Measurements from ENCODE around the gene SPATA12. TPM values are rescaled to one million over a fixed set of nuclear protein-coding genes. Genes with fewer than 3 reads are reported as not detected.

The SPATA12 gene
- total RNA-seq, 1 experiment from 2014 or later = 0.22 TPM

- Histone ChIP-seq H3K4me2 (ENCODE audit: insufficient read depth, insufficient read length, low read length) (no peak overlapping the region), H4K91ac (ENCODE audit: insufficient read length, low read depth, low read length) (no peak overlapping the region)
- peak overlapping the region in 1 of 3 experiments; percentile 0; a peak in 1 of 7 replicates for H3K27ac Mint-ChIP-seq
Measured at GRCh38 chr3:57011022-57011421, 49.4 kb upstream of the SPATA12 start.

More at GRCh38 chr3:57011022-57011421, 49.4 kb upstream of the SPATA12 start:
- Histone ChIP-seq H2AFZ (ENCODE audit: low read length) (no peak overlapping the region), H3K4ac (ENCODE audit: low read depth, low read length) (no peak overlapping the region), H4K20me1 (ENCODE audit: control insufficient read depth, insufficient read depth, insufficient read length) (no peaks in the 10 kb centered on the region), H4K8ac (replicated peaks; ENCODE audit: insufficient read length, low read depth, low read length) (no peak overlapping the region), H2BK120ac (ENCODE audit: low read depth, low read length, poor library complexity, severe bottlenecking) (no peak overlapping the region), H3K27ac (ENCODE audit: insufficient read length, low read depth, low read length) (no peak overlapping the region), H4K5ac (ENCODE audit: insufficient read length, low read depth, low read length) (no peak overlapping the region), H3K18ac (ENCODE audit: insufficient read length, low read depth, low read length) (no peak overlapping the region), H2AK5ac (ENCODE audit: insufficient read length, low read length) (no peak overlapping the region), H2BK5ac (ENCODE audit: insufficient read length, low read length) (no peak overlapping the region), H3K4me1 (ENCODE audit: insufficient read depth, low read length) (peaks cover 7% of the 10 kb centered on the region; the same call in 1 of the 2 replicates), H3T11ph (ENCODE audit: low read length) (no peak overlapping the region), H2BK20ac (ENCODE audit: low read depth, low read length, poor library complexity, severe bottlenecking) (no peak overlapping the region), H3K56ac (ENCODE audit: insufficient read length, low read depth, low read length) (no peak overlapping the region), H3K23ac (ENCODE audit: insufficient read length, low read depth, low read length) (no peak overlapping the region), H3K79me2 (ENCODE audit: insufficient read depth, low read length) (no peaks in the 10 kb centered on the region), H2BK15ac (ENCODE audit: low read depth, low read length) (no peak overlapping the region), H3K14ac (ENCODE audit: insufficient read depth, low read length) (no peak overlapping the region), H3K23me2 (ENCODE audit: insufficient read length, low read depth, low read length, poor library complexity, severe bottlenecking) (no peaks in the 10 kb centered on the region), H3K9ac (ENCODE audit: extremely low read depth, insufficient read length, low read length) (no peak overlapping the region), H3K9me3 (ENCODE audit: control insufficient read depth, low read depth, low read length) (no peaks in the 10 kb centered on the region), H3K79me1 (ENCODE audit: insufficient read depth, low read depth, low read length, poor library complexity, severe bottlenecking) (no peaks in the 10 kb centered on the region), H3K27me3 (ENCODE audit: insufficient read depth, low read length) (no peaks in the 10 kb centered on the region), H2BK12ac (ENCODE audit: insufficient read length, low read depth, low read length) (no peak overlapping the region)
- TF ChIP-seq CTCF (conservative IDR thresholded peaks at IDR 0.05) = no peak
- no peaks in the 10 kb centered on the region; the same call in 1 of the 2 replicates for H3K27me3 Mint-ChIP-seq (ENCODE audit: low read depth)
- H3K4me3 Mint-ChIP-seq = no peak overlapping the region
- H3K9me3 Mint-ChIP-seq = peaks cover 0 to 8% of the 10 kb centered on the region in 2 experiments; a peak in 3 of 5 replicates
- peaks cover 4 to 8% (median 6%) of the 10 kb centered on the region in 3 experiments; a peak in 4 of 7 replicates for H3K36me3 Mint-ChIP-seq (ENCODE audit: insufficient read depth in 1 of 3, low read depth in 3 of 3)
- WGBS (ENCODE audit: extremely low coverage, insufficient read length, low lambda C conversion rate) = no CpG with 5 or more reads among the region's 13 CpGs
- DNase-seq = no peak
- peaks cover 29 to 33% of the 10 kb centered on the region in 2 experiments for H3K4me1 Mint-ChIP-seq
